Stimulated activated naive B cell treated with anti-CD40 and anti-IgM and Interleukin-4, amounts not matched to agents 10 μg/mL and 1 μg/mL and 100 μg/mL, for 72 hours (primary cell): ENCODE results near the gene TPCN1.

Experiments
- ATAC-seq, 2 donors: fragments of 150-1000 bp; cut with Tn5 transposase; replicated peaks; 2 replicates each; pipeline ENCODE4 v1.10.0; 2021; ENCODE audit warnings: moderate library complexity in 1 of 2
- DNase-seq: peaks from one replicate; pipeline ENCODE4 v3.0.0; 2021
- H3K27ac Mint-ChIP-seq: one replicate; pipeline ENCODE4 v1.8.0; 2022; ENCODE audit warnings: mild to moderate bottlenecking, mixed read lengths
- H3K27me3 Mint-ChIP-seq, 2 donors: one replicate each; pipeline ENCODE4 v1.8.0; 2022; ENCODE audit warnings: mixed read lengths in 2 of 2
- H3K36me3 Mint-ChIP-seq, 2 donors: one replicate each; pipeline ENCODE4 v1.8.0; 2022; ENCODE audit warnings: mixed read lengths in 2 of 2, mild to moderate bottlenecking in 1 of 2
- H3K4me1 Mint-ChIP-seq, 2 donors: one replicate each; pipeline ENCODE4 v1.8.0; 2022; ENCODE audit warnings: mixed read lengths in 2 of 2, mild to moderate bottlenecking in 1 of 2
- H3K4me3 Mint-ChIP-seq, 2 donors: one replicate each; pipeline ENCODE4 v1.8.0; 2022; ENCODE audit warnings: mild to moderate bottlenecking in 2 of 2, mixed read lengths in 2 of 2, moderate library complexity in 1 of 2
- H3K9me3 Mint-ChIP-seq, 2 donors: one replicate each; pipeline ENCODE4 v1.8.0; 2022; ENCODE audit warnings: mixed read lengths in 2 of 2, mild to moderate bottlenecking in 1 of 2

Gene TPCN1

DNA sequence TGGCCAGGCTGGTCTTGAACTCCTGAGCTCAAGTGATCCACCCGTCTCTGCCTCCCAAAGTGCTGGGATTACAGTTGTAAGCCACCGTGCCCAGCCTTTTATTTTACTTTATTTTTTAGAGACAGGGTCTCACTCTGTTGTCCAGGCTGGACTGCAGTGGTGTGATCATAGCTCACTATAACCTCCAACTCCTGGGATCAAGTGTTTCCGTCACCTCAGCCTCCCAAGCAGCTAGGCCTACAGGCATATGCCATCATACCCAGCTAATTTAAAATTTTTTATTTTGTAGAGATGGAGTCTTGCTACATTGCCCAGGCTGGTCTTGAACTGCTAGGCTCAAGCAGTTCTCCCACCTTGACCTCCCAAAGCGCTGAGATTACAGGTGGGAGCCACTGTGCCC, 3.7 kb downstream of the TPCN1 start:
- Mint-ChIP-seq H3K36me3 (peaks cover 39 to 47% of the 10 kb centered on the region in 2 donors), H3K27me3 (no peaks in the 10 kb centered on the region), H3K4me1 (peaks cover 30 to 68% of the 10 kb centered on the region in 2 donors), H3K4me3 (no peak overlapping the region), H3K9me3 (no peaks in the 10 kb centered on the region), H3K27ac (peak overlapping the region; percentile 25)
- DNase-seq = no peak
- ATAC-seq = no peak

DNA sequence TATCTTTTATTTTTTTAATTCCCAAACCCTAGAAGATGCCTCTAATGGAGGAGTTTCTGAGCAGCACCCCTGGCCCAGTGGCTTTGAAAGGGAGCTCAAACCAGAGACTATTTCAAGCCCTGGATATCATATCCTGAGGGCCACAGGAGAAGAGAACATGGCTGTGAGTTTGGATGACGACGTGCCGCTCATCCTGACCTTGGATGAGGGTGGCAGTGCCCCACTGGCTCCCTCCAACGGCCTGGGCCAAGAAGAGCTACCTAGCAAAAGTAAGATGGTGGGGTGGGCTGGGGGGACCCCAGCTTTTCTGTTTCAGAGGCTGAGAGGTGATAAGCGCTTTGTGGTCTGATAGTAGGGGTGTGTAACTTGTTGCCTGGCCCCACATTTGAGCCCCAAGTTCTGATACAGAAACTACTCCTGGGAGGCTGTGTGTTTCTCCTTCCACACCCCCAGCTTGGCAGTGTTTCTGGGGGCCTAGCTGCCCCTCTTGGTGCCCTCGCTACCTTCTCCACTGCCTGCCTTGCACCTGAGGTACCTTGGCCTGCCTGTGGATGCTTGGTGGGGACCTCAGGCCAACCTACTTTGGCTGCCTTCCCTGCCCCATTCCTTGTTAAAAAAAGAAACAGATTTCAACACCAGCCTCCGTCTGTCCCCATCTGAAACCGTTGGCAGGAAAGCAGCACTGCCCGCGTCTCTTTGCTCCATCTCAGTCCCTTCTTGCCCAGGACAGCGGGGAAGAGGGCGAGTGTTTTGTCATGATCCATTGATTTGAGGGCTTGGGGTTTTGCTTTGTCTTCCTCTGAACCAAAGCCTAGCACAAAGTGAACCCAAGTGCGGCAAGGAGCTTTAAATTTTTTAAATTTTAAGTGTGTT, 5.7 kb downstream of the TPCN1 start:
- Mint-ChIP-seq H3K4me1 (peaks cover 38 to 69% of the 10 kb centered on the region in 2 donors), H3K4me3 (no peak overlapping the region)

DNA sequence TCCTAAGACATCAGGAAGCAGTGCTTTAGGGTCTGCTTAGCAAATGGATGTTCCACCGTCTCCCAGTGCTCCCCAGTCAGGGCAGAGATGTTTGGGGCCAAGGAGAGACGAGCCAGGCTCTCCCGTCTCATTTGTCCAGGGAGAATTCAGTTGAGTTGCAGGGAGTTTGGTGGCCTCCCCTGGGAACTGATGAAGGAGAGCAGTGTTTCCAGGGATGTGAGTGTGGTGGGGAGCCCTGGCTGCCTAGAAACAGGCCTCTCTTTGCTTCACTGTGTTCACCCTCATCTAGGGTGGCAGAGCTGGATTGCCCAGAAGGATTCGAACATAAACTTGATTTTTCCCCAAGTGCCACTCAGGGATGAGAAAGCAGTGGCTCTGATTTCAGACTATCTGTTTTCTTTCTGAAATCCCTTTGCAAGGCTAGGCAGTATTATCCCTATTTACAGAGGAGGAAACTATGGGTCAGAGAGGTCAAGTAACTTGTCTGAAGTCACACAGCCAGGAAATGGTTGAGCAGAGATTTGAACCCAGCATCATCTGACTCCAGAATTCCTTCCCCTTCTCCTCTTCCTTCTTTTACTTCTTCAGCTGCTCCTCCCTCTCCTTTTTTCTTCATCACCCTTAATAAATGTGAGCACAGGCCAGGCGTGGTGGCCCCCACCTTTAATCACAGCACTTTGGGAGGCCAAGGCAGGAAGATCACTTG, 6.6 kb downstream of the TPCN1 start:
- DNase-seq (no peak), ATAC-seq (no peak)
- no peaks in the 10 kb centered on the region for H3K9me3 Mint-ChIP-seq
- H3K4me3 Mint-ChIP-seq = peak overlapping the region in 1 of 2 donors; percentile 13
- peaks cover 41 to 69% of the 10 kb centered on the region in 2 donors for H3K4me1 Mint-ChIP-seq
- peaks cover 47 to 58% of the 10 kb centered on the region in 2 donors for H3K36me3 Mint-ChIP-seq
- H3K27ac Mint-ChIP-seq = peak overlapping the region; percentile 99
- H3K27me3 Mint-ChIP-seq = no peaks in the 10 kb centered on the region

More for the DNA sequence above, 5.7 kb downstream of the TPCN1 start:
- no peak for ATAC-seq
- no peak for DNase-seq
- Mint-ChIP-seq H3K27ac (peak overlapping the region; percentile 93), H3K36me3 (peaks cover 49 to 59% of the 10 kb centered on the region in 2 donors), H3K9me3 (no peaks in the 10 kb centered on the region), H3K27me3 (no peaks in the 10 kb centered on the region)

DNA sequence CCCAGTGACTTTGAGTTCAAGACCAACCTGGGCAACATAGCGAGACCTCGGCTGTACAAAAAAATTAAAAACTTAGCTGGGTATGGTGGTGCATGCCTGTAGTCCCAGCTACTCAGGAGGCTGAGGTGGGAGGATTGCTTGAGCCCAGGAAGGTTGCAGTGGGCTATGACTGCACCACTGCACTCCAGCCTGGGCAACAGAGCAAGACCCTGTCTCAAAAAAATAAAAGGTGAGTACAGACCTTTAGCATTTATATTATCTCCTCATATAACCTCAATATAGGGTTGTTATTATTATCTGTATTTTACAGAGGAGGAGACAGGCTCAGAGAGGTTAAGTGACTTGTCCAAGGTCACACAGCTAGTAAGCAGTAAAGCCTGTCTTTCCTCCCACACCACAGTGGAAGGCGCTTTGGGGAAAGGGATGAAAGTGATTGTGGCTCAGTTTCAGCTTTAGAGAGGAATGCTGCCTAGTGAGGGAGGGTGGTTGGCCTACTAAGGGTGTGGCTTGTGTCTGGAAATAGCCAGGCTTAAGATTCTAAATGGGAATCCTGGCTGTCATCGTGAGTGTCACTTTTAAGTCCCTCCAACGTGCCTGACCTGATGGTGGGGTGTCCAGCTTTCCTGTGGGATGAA, 7.2 kb downstream of the TPCN1 start:
- no peak for DNase-seq
- Mint-ChIP-seq H3K4me3 (no peak overlapping the region), H3K4me1 (peaks cover 44 to 69% of the 10 kb centered on the region in 2 donors)

DNA sequence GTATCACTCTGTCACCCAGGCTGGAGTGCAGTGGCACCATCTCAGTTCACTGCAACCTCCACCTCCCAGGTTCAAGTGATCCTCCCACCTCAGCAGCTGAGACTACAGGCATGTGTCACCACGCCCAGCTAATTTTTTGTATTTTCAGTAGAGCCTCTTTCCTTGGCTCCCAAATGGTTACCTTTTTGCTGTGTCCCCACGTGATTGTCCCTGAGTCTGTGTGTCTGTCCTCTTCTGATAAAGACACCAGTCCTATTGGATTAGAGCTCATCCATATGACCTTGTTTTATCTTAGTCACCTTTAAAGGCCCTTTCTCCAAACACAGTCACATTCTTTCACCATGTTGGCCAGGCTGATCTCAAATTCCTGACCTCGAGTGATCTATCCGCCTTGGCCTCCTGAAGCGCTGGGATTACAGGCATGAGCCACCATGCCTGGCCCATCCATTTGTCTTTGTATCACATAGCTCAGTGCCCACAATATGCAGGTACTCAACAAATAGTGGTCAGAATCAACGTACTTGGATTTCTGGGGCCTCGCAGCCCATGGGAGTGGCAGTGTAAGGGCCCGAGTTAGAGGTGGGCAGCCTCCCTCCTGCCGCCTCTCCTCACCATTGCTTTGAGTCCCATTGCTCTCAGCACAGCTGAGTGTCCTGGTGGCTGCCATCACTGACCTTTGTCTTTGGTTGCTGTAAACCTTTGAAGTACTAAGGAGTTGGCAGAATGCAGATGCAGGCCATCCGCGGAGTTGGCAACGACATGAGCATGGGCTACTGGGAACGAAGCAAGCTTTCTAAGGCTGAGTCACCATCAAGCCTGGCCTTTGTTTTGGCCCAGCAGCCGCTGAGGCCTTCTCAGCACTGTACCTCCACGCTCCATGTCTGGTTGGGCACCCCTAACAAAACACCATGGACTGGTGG, 9.3 kb downstream of the TPCN1 start:
- Mint-ChIP-seq H3K27ac (peak overlapping the region; percentile 99), H3K36me3 (peaks cover 67 to 82% of the 10 kb centered on the region in 2 donors), H3K27me3 (no peaks in the 10 kb centered on the region), H3K4me1 (peaks cover 54 to 87% of the 10 kb centered on the region in 2 donors), H3K9me3 (no peaks in the 10 kb centered on the region), H3K4me3 (peak overlapping the region; percentile 33 to 76)
- no peak for DNase-seq
- no peak for ATAC-seq

More for the DNA sequence above, 7.2 kb downstream of the TPCN1 start:
- Mint-ChIP-seq H3K36me3 (peaks cover 53 to 65% of the 10 kb centered on the region in 2 donors), H3K9me3 (no peaks in the 10 kb centered on the region), H3K27me3 (no peaks in the 10 kb centered on the region), H3K27ac (peak overlapping the region; percentile 99)
- ATAC-seq = no peak

DNA sequence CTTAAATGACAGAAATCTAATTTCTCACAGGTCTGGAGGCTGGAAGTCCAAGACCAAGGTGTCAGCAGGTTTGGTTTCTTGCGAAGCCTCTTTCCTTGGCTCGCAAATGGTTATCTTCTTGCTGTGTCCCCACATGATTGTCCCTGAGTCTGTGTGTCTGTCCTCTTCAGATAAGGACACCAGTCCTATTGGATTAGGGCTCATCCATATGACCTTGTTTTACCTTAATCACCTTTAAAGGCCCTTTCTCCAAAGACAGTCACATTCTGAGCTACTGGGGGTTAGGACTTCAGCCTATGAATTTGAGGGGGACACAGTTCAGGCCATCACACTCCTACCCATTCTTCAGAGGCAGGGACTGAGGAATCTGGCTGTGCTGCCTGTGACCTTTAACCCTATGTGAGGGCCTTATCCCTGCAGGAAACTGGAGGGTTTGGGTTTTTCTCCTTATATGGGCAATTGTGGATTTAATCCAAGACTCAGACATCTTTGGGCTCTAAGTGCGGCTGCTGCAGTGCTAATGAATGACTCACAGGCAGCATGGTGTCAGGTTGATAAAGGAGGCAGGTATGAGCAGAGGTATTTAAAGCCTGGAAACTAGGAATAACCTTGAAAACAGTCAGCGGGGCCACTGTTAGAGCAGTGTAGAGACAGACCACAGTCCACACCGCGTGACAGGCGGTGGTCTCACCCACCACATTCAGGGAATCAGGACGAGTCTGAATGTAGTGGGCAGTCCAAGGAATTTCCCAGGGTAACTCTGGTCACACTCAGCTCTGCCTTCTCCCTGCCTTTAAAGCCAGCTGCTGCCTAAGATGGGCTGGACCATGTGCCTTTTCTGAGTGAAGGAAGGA, 10.2 kb downstream of the TPCN1 start:
- peak overlapping the region; percentile 99 for H3K27ac Mint-ChIP-seq
- H3K36me3 Mint-ChIP-seq = peaks cover 75 to 91% of the 10 kb centered on the region in 2 donors
- peaks cover 61 to 95% of the 10 kb centered on the region in 2 donors for H3K4me1 Mint-ChIP-seq

DNA sequence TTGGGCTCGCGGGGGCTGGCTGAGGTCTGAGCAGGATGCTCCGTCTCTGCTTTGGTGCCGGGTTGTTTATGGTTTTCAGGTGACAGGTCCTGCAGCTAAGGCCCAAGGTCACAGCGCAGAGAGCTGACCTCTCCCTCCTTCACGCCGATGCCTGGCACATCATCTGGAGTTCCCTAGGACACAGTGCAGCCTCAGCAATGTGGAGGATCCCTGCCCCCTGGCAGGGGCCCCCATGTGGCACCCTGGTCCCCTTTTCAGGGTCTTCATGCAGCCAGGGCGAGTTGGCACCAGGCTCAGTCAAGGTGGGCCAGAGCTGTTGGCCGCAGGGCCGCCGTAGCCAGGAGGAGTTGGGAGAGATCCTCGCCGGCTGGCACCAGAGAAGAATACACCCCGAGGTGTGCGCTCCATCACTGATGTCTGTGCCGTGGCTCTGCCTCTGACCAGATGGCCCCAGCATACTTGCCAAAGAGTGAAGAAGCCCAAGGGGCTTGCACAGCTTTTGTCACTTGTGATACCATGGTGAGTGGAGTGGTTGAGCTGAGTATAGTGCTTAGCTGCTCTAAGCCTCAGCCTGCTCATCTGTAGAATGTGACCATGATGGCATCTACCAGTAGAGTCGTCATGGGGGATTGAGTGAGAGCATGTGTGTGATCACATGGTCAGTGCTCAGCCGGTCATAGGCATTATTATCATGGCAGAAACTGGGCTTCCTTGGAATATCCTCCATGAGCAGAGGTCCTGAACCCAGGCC, 11.0 kb downstream of the TPCN1 start:
- H3K9me3 Mint-ChIP-seq = no peaks in the 10 kb centered on the region
- no peaks in the 10 kb centered on the region for H3K27me3 Mint-ChIP-seq
- peaks cover 71 to 91% of the 10 kb centered on the region in 2 donors for H3K36me3 Mint-ChIP-seq
- DNase-seq (no peak), ATAC-seq (no peak)
- peaks cover 62 to 95% of the 10 kb centered on the region in 2 donors for H3K4me1 Mint-ChIP-seq
- peak overlapping the region; percentile 68 to 74 for H3K4me3 Mint-ChIP-seq
- peak overlapping the region; percentile 99 for H3K27ac Mint-ChIP-seq

More for the DNA sequence above, 10.2 kb downstream of the TPCN1 start:
- ATAC-seq = no peak
- Mint-ChIP-seq H3K27me3 (no peaks in the 10 kb centered on the region), H3K4me3 (peak overlapping the region in 1 of 2 donors; percentile 37), H3K9me3 (no peaks in the 10 kb centered on the region)
- DNase-seq = no peak

DNA sequence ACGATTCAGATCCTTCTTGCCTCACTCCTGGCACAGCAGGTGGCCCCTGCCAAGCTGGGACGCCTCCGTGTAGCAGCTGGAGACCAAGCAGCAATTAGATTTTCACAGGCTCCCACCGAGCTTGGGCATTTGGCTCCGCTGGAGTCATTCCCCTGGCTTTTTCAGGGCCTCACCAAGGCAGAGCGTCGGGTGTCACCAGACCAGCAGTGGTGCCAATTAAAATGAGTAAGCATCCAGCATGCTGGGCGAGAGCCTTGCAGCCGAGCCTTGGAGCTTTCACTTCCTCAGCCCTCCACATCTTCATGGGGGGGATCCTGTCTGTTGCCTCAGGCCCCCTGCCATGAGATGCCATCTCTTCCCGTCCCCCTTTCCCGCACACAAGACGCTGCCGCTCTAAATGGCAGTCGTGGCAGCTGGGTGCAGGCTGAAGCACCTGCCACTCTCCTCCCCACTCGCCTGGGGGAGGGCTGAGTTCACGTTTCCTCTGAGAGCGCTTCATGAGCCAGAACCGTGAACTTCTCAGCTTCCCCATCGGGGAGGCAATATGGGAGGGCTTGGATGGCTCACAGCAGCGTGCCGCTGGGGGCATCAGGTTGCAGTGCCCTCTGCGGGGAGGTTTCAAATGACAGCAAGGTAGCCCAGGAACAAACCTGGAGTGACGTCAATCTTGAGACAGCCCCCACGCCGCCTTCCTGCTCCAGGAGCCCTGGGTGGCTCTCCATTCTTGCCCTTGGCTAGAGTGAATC, 11.7 kb downstream of the TPCN1 start:
- Mint-ChIP-seq H3K36me3 (peaks cover 68 to 89% of the 10 kb centered on the region in 2 donors), H3K27ac (peak overlapping the region; percentile 99), H3K4me3 (peak overlapping the region; percentile 68 to 74), H3K27me3 (no peaks in the 10 kb centered on the region), H3K9me3 (no peaks in the 10 kb centered on the region), H3K4me1 (peaks cover 62 to 95% of the 10 kb centered on the region in 2 donors)
- peak; percentile 77 for ATAC-seq
- DNase-seq = peak; percentile 91

DNA sequence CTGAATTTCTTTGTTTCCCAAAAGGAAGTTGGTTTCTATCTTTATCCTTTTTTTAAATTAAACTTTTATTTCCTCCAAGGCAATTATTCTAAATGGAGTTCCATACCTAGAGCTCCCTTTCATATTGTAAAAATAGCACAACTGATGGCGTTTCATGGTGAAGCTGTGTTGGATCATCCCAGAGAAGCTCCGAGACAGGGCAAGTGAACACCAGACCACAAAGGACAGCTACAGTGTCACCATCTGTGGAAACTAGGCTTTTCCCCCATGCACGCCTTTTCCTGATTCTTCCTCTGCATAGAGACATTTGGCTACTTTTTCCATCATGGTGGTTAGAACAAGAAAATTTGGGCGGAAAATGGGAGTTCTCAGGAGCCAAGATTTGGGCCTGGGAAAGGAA, 12.7 kb downstream of the TPCN1 start:
- H3K36me3 Mint-ChIP-seq = peaks cover 60 to 85% of the 10 kb centered on the region in 2 donors
- H3K4me1 Mint-ChIP-seq = peaks cover 60 to 93% of the 10 kb centered on the region in 2 donors
- H3K27me3 Mint-ChIP-seq = no peaks in the 10 kb centered on the region
- no peaks in the 10 kb centered on the region for H3K9me3 Mint-ChIP-seq
- no peak for DNase-seq
- no peak overlapping the region for H3K4me3 Mint-ChIP-seq
- H3K27ac Mint-ChIP-seq = peak overlapping the region; percentile 99
- no peak for ATAC-seq

DNA sequence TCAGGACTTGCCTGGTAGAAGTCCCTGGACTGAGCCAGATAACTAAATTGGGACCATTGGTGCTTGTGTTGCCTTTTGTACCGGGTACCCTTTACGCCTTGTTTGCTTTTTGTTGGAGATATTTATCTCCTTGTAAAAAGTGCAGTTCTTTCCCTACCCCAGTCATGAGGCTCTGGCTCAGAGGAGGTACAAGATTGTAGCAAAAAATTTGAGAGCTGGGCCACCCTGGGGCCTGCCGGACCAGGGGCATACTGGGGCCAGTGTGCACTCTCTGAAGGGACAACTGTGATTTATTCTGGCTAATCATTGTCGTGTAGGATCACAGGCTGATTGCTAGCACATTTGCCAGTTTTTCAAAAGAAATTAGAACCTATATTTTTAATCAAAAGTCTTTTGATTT, 13.2 kb downstream of the TPCN1 start:
- peak overlapping the region; percentile 79 for H3K27ac Mint-ChIP-seq

DNA sequence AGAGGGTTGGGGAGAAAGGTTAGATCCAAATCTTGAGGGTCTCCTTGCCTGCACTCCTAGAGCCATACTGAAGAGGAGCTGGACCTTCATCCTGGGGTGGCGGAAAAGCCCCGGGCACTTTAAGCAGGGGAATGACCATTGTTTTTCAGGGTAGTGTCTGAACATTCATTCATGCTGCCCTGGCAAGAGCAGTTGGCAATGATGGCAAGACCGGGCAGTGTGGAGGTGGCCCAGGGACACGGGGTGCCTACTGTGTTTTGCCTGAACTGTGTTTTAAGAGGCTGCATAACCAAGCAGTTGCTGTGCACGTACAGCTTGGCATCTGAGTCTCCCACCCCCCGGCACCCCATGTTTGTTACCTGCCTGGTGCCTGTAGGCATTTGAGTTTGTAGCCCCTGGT, 14.7 kb downstream of the TPCN1 start:
- Mint-ChIP-seq H3K4me3 (peak overlapping the region in 1 of 2 donors; percentile 45), H3K27me3 (no peaks in the 10 kb centered on the region), H3K4me1 (peaks cover 64 to 94% of the 10 kb centered on the region in 2 donors), H3K36me3 (peaks cover 58 to 87% of the 10 kb centered on the region in 2 donors), H3K27ac (peak overlapping the region; percentile 90), H3K9me3 (no peaks in the 10 kb centered on the region)
- no peak for ATAC-seq
- no peak for DNase-seq

More for the DNA sequence above, 13.2 kb downstream of the TPCN1 start:
- no peaks in the 10 kb centered on the region for H3K27me3 Mint-ChIP-seq
- H3K4me3 Mint-ChIP-seq = no peak overlapping the region
- H3K9me3 Mint-ChIP-seq = no peaks in the 10 kb centered on the region
- ATAC-seq (no peak), DNase-seq (no peak)
- H3K36me3 Mint-ChIP-seq = peaks cover 57 to 87% of the 10 kb centered on the region in 2 donors
- peaks cover 62 to 93% of the 10 kb centered on the region in 2 donors for H3K4me1 Mint-ChIP-seq
